ENCODE results near the gene RPRD1B. TPM values are rescaled to one million over a fixed set of nuclear protein-coding genes. Genes with fewer than 3 reads are reported as not detected.

Gene RPRD1B
- polyA plus RNA-seq, 4 donors: 9.2 to 34.7 (median 13.6) TPM

GRCh38 chr20:38076548-38076947 is 43.0 kb downstream of the RPRD1B start:
- H3K27me3 ChIP-seq (ENCODE audit: control insufficient read depth in 3 of 3, insufficient read depth in 3 of 3, low read length in 3 of 3): no peaks in the 10 kb centered on the region
- H3K36me3 ChIP-seq (ENCODE audit: control insufficient read depth in 3 of 3, insufficient read depth in 2 of 3, low read depth in 1 of 3, low read length in 3 of 3): peaks cover 0 to 22% (median 22%) of the 10 kb centered on the region in 3 donors
- H3K9me3 ChIP-seq (ENCODE audit: control insufficient read depth in 2 of 2, insufficient read depth in 1 of 2, low read depth in 1 of 2, low read length in 1 of 2): peaks cover 0 to 4% of the 10 kb centered on the region in 2 donors
- H3K4me3 ChIP-seq (ENCODE audit: low read depth in 1 of 3, low read length in 3 of 3): no peak overlapping the region
- FAIRE-seq: no peak
- DNase-seq: no peak
- peak overlapping the region in 1 of 3 donors; percentile 34 for H3K27ac ChIP-seq (ENCODE audit: low read depth in 1 of 3, low read length in 2 of 3)
- peaks cover 0 to 21% (median 0%) of the 10 kb centered on the region in 3 donors for H3K4me1 ChIP-seq (ENCODE audit: control insufficient read depth in 3 of 3, insufficient read depth in 2 of 3, low read depth in 1 of 3, low read length in 2 of 3)

GRCh38 chr20:38078084-38078483 is 44.5 kb downstream of the RPRD1B start:
- H3K4me1 ChIP-seq (ENCODE audit: control insufficient read depth in 3 of 3, insufficient read depth in 2 of 3, low read depth in 1 of 3, low read length in 2 of 3): peaks cover 0 to 21% (median 0%) of the 10 kb centered on the region in 3 donors
- H3K9me3 ChIP-seq (ENCODE audit: control insufficient read depth in 2 of 2, insufficient read depth in 1 of 2, low read depth in 1 of 2, low read length in 1 of 2): peaks cover 0 to 4% of the 10 kb centered on the region in 2 donors
- no peak for FAIRE-seq
- peaks cover 0 to 22% (median 20%) of the 10 kb centered on the region in 3 donors for H3K36me3 ChIP-seq (ENCODE audit: control insufficient read depth in 3 of 3, insufficient read depth in 2 of 3, low read depth in 1 of 3, low read length in 3 of 3)
- no peak overlapping the region for H3K4me3 ChIP-seq (ENCODE audit: low read depth in 1 of 3, low read length in 3 of 3)
- H3K27ac ChIP-seq (ENCODE audit: low read depth in 1 of 3, low read length in 2 of 3): no peak overlapping the region
- no peak for DNase-seq
- no peaks in the 10 kb centered on the region for H3K27me3 ChIP-seq (ENCODE audit: control insufficient read depth in 3 of 3, insufficient read depth in 3 of 3, low read length in 3 of 3)
- WGBS, 3 donors: 92 to 95% (median 94%) methylated on average over 2 of the region's 2 CpGs

GRCh38 chr20:38079353-38079752 is 45.8 kb downstream of the RPRD1B start:
- WGBS, 3 donors: 97 to 100% (median 97%) methylated on average over 3 of the region's 3 CpGs
- DNase-seq (no peak), FAIRE-seq (no peak)
- Histone ChIP-seq H3K4me1 (ENCODE audit: control insufficient read depth in 3 of 3, insufficient read depth in 2 of 3, low read depth in 1 of 3, low read length in 2 of 3) (peaks cover 0 to 19% (median 0%) of the 10 kb centered on the region in 3 donors), H3K9me3 (ENCODE audit: control insufficient read depth in 2 of 2, insufficient read depth in 1 of 2, low read depth in 1 of 2, low read length in 1 of 2) (peaks cover 0 to 4% of the 10 kb centered on the region in 2 donors), H3K27me3 (ENCODE audit: control insufficient read depth in 3 of 3, insufficient read depth in 3 of 3, low read length in 3 of 3) (no peaks in the 10 kb centered on the region), H3K36me3 (ENCODE audit: control insufficient read depth in 3 of 3, insufficient read depth in 2 of 3, low read depth in 1 of 3, low read length in 3 of 3) (peaks cover 6 to 25% (median 19%) of the 10 kb centered on the region in 3 donors), H3K27ac (ENCODE audit: low read depth in 1 of 3, low read length in 2 of 3) (no peak overlapping the region), H3K4me3 (ENCODE audit: low read depth in 1 of 3, low read length in 3 of 3) (no peak overlapping the region)

DNA sequence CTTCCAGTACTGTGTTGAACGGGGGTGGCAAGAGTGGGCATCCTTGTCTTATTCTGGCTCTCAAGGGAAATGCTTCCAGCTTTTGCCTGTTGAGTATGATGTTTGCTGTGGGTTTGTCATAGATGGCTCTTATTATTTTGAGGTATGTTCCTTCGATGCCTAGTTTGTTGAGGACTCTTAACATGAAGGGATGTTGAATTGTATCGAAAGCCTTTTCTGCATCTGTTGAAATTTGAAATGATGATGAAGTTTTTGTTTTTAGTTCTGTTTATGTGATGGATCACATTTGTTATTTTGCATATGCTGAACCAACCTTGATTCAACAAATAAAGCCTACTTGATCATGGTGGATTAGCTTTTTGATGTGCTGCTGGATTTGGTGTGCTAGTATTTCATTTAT is 48.0 kb downstream of the RPRD1B start:
- H3K27ac ChIP-seq (ENCODE audit: low read depth in 1 of 3, low read length in 2 of 3): no peak overlapping the region
- 62 to 93% (median 90%) methylated on average over 3 of the region's 3 CpGs for WGBS, 3 donors
- FAIRE-seq: no peak

GRCh38 chr20:38082894-38083293 is 49.3 kb downstream of the RPRD1B start:
- Histone ChIP-seq H3K36me3 (ENCODE audit: control insufficient read depth in 3 of 3, insufficient read depth in 2 of 3, low read depth in 1 of 3, low read length in 3 of 3) (peaks cover 6 to 38% (median 20%) of the 10 kb centered on the region in 3 donors), H3K27me3 (ENCODE audit: control insufficient read depth in 3 of 3, insufficient read depth in 3 of 3, low read length in 3 of 3) (no peaks in the 10 kb centered on the region), H3K4me3 (ENCODE audit: low read depth in 1 of 3, low read length in 3 of 3) (no peak overlapping the region), H3K4me1 (ENCODE audit: control insufficient read depth in 3 of 3, insufficient read depth in 2 of 3, low read depth in 1 of 3, low read length in 2 of 3) (peaks cover 0 to 9% (median 2%) of the 10 kb centered on the region in 3 donors), H3K27ac (ENCODE audit: low read depth in 1 of 3, low read length in 2 of 3) (no peak overlapping the region), H3K9me3 (ENCODE audit: control insufficient read depth in 2 of 2, insufficient read depth in 1 of 2, low read depth in 1 of 2, low read length in 1 of 2) (peaks cover 0 to 4% of the 10 kb centered on the region in 2 donors)
- DNase-seq (no peak), FAIRE-seq (no peak)

More for the DNA sequence above, 48.0 kb downstream of the RPRD1B start:
- Histone ChIP-seq H3K27me3 (ENCODE audit: control insufficient read depth in 3 of 3, insufficient read depth in 3 of 3, low read length in 3 of 3) (no peaks in the 10 kb centered on the region), H3K9me3 (ENCODE audit: control insufficient read depth in 2 of 2, insufficient read depth in 1 of 2, low read depth in 1 of 2, low read length in 1 of 2) (peaks cover 0 to 4% of the 10 kb centered on the region in 2 donors), H3K4me1 (ENCODE audit: control insufficient read depth in 3 of 3, insufficient read depth in 2 of 3, low read depth in 1 of 3, low read length in 2 of 3) (peaks cover 0 to 9% (median 2%) of the 10 kb centered on the region in 3 donors), H3K4me3 (ENCODE audit: low read depth in 1 of 3, low read length in 3 of 3) (no peak overlapping the region), H3K36me3 (ENCODE audit: control insufficient read depth in 3 of 3, insufficient read depth in 2 of 3, low read depth in 1 of 3, low read length in 3 of 3) (peaks cover 6 to 37% (median 20%) of the 10 kb centered on the region in 3 donors)
- no peak for DNase-seq

DNA sequence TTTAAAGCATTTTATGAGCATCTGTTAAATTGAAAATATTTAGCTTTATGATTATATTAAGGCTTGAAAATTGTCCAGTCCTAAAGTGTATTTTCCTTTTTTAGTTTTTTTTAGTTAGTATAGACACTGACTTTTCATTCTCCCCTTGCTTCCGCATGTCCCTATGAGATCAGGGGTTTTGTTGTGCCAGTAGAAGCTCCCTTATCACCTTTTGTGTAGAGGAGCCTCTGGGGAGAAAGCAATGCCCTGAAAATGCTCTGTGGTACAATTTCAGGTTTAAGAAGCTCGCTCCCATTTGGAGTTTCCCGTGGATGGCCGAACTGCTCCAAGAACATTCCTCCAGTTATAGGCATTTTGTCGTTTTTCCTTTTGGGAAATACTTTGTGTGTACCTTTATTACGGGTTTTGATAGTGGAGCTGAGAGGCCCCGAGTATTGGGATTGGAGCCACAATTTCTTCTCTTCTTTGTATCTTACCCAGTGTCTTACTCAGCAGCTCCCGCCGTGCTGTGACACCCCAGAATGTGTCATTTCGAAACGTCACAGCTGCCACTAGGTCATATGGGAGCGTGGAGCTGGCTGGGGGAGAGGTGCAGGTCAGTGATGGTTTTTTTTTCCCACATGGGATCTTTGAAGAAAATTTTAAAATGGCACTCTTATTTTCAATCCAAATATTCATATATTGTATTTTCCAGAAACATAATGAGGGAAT is 49.9 kb downstream of the RPRD1B start:
- no peak for FAIRE-seq
- 70 to 89% (median 86%) methylated on average over 12 of the region's 12 CpGs for WGBS, 3 donors
- H3K4me3 ChIP-seq (ENCODE audit: low read depth in 1 of 3, low read length in 3 of 3): no peak overlapping the region

DNA sequence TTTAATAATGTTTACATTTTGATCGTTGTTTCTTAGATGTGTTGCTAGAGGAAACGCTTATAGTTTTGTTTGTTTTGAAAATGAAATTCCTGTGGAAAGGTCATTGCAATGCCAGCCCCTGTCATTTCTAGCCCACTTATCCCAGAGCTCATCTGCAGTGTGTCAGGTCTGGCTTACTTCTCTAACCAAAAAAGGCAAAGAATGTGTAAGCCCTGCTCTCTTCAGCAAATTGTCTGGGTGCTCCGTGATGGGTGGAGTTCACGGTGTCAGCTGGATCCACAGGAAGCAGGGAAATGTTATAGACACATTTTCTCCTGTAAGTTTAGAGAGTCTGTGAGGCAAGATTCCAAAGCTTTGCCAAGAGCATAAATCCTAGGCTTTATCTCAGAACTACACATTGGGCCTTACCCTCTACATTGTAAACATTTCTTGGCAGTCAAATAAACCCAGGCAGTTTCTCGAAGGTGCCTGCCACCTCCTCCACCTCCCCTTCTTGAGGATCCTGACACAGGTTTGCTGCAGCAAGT is 50.9 kb downstream of the RPRD1B start:
- 60 to 78% (median 76%) methylated on average over 5 of the region's 5 CpGs for WGBS, 3 donors
- no peaks in the 10 kb centered on the region for H3K27me3 ChIP-seq (ENCODE audit: control insufficient read depth in 3 of 3, insufficient read depth in 3 of 3, low read length in 3 of 3)
- DNase-seq (peak in 1 of 2 donors; percentile 17), FAIRE-seq (no peak)
- H3K4me3 ChIP-seq (ENCODE audit: low read depth in 1 of 3, low read length in 3 of 3): no peak overlapping the region
- peaks cover 6 to 48% (median 19%) of the 10 kb centered on the region in 3 donors for H3K36me3 ChIP-seq (ENCODE audit: control insufficient read depth in 3 of 3, insufficient read depth in 2 of 3, low read depth in 1 of 3, low read length in 3 of 3)
- peaks cover 0 to 9% (median 2%) of the 10 kb centered on the region in 3 donors for H3K4me1 ChIP-seq (ENCODE audit: control insufficient read depth in 3 of 3, insufficient read depth in 2 of 3, low read depth in 1 of 3, low read length in 2 of 3)
- H3K27ac ChIP-seq (ENCODE audit: low read depth in 1 of 3, low read length in 2 of 3): peak overlapping the region in 2 of 3 donors; percentile 51 to 65
- peaks cover 0 to 4% of the 10 kb centered on the region in 2 donors for H3K9me3 ChIP-seq (ENCODE audit: control insufficient read depth in 2 of 2, insufficient read depth in 1 of 2, low read depth in 1 of 2, low read length in 1 of 2)

More for the DNA sequence above, 49.9 kb downstream of the RPRD1B start:
- Histone ChIP-seq H3K27me3 (ENCODE audit: control insufficient read depth in 3 of 3, insufficient read depth in 3 of 3, low read length in 3 of 3) (no peaks in the 10 kb centered on the region), H3K36me3 (ENCODE audit: control insufficient read depth in 3 of 3, insufficient read depth in 2 of 3, low read depth in 1 of 3, low read length in 3 of 3) (peaks cover 6 to 41% (median 21%) of the 10 kb centered on the region in 3 donors), H3K27ac (ENCODE audit: low read depth in 1 of 3, low read length in 2 of 3) (peak overlapping the region in 2 of 3 donors; percentile 65 to 88), H3K9me3 (ENCODE audit: control insufficient read depth in 2 of 2, insufficient read depth in 1 of 2, low read depth in 1 of 2, low read length in 1 of 2) (peaks cover 0 to 4% of the 10 kb centered on the region in 2 donors), H3K4me1 (ENCODE audit: control insufficient read depth in 3 of 3, insufficient read depth in 2 of 3, low read depth in 1 of 3, low read length in 2 of 3) (peaks cover 0 to 9% (median 2%) of the 10 kb centered on the region in 3 donors)
- DNase-seq: no peak

GRCh38 chr20:38085026-38085425 is 51.5 kb downstream of the RPRD1B start:
- peak overlapping the region in 2 of 3 donors; percentile 51 to 65 for H3K27ac ChIP-seq (ENCODE audit: low read depth in 1 of 3, low read length in 2 of 3)
- DNase-seq (no peak), FAIRE-seq (no peak)
- H3K4me3 ChIP-seq (ENCODE audit: low read depth in 1 of 3, low read length in 3 of 3): no peak overlapping the region
- WGBS, 3 donors: 78 to 94% (median 92%) methylated on average over 10 of the region's 10 CpGs
- peaks cover 0 to 9% (median 2%) of the 10 kb centered on the region in 3 donors for H3K4me1 ChIP-seq (ENCODE audit: control insufficient read depth in 3 of 3, insufficient read depth in 2 of 3, low read depth in 1 of 3, low read length in 2 of 3)
- no peaks in the 10 kb centered on the region for H3K27me3 ChIP-seq (ENCODE audit: control insufficient read depth in 3 of 3, insufficient read depth in 3 of 3, low read length in 3 of 3)
- peaks cover 0 to 4% of the 10 kb centered on the region in 2 donors for H3K9me3 ChIP-seq (ENCODE audit: control insufficient read depth in 2 of 2, insufficient read depth in 1 of 2, low read depth in 1 of 2, low read length in 1 of 2)
- H3K36me3 ChIP-seq (ENCODE audit: control insufficient read depth in 3 of 3, insufficient read depth in 2 of 3, low read depth in 1 of 3, low read length in 3 of 3): peaks cover 10 to 53% (median 23%) of the 10 kb centered on the region in 3 donors

Measured in small intestine (tissue), 7 donors.